GM10847 (cell line): ENCODE results near the gene BCL2.

ENCODE experiments used
- POLR2A ChIP-seq: IDR thresholded peaks from 2 replicates; pipeline ENCODE4 v1.6.1; 2011; ENCODE audit not compliant: insufficient read length; ENCODE audit errors: extremely low read depth

BCL2 gene

GRCh38 chr18:63099091-63099840, 220.3 kb downstream of the BCL2 start:
- no peak for TF ChIP-seq POLR2A

- no peak for TF ChIP-seq POLR2A
Measured at GRCh38 chr18:63098018-63098981, 221.3 kb downstream of the BCL2 start.

- no peak for TF ChIP-seq POLR2A
Measured at GRCh38 chr18:63097178-63097577, 222.4 kb downstream of the BCL2 start.

GRCh38 chr18:63096327-63096874, 223.2 kb downstream of the BCL2 start:
- no peak for TF ChIP-seq POLR2A

GRCh38 chr18:63095768-63096167, 223.8 kb downstream of the BCL2 start:
- TF ChIP-seq POLR2A: no peak

GRCh38 chr18:63091671-63092364, 227.8 kb downstream of the BCL2 start:
- TF ChIP-seq POLR2A: no peak

- TF ChIP-seq POLR2A: no peak
Measured at GRCh38 chr18:63090334-63090733, 229.2 kb downstream of the BCL2 start.

GRCh38 chr18:63089041-63089440, 230.5 kb downstream of the BCL2 start:
- no peak for TF ChIP-seq POLR2A

- TF ChIP-seq POLR2A: no peak
Measured at GRCh38 chr18:63088262-63088661, 231.3 kb downstream of the BCL2 start.

- TF ChIP-seq POLR2A: no peak
Measured at GRCh38 chr18:63087421-63088230, 231.9 kb downstream of the BCL2 start.

GRCh38 chr18:63085611-63086010, 234.0 kb downstream of the BCL2 start:
- no peak for TF ChIP-seq POLR2A

GRCh38 chr18:63084219-63084618, 235.3 kb downstream of the BCL2 start:
- TF ChIP-seq POLR2A: no peak

- TF ChIP-seq POLR2A: no peak
Measured at GRCh38 chr18:63083555-63083954, 236.0 kb downstream of the BCL2 start.

- no peak for TF ChIP-seq POLR2A
Measured at GRCh38 chr18:63083020-63083531, 236.5 kb downstream of the BCL2 start.
